GM18517 (cell line): ENCODE measurements around the gene GALNT2.

Source experiments
- ATAC-seq: cut with Tn5 transposase; IDR thresholded peaks from one replicate; pipeline ENCODE4 v1.9.1; 2021; ENCODE audit warnings: mild to moderate bottlenecking, moderate library complexity; ENCODE audit not compliant: unreplicated experiment

GALNT2 gene

DNA sequence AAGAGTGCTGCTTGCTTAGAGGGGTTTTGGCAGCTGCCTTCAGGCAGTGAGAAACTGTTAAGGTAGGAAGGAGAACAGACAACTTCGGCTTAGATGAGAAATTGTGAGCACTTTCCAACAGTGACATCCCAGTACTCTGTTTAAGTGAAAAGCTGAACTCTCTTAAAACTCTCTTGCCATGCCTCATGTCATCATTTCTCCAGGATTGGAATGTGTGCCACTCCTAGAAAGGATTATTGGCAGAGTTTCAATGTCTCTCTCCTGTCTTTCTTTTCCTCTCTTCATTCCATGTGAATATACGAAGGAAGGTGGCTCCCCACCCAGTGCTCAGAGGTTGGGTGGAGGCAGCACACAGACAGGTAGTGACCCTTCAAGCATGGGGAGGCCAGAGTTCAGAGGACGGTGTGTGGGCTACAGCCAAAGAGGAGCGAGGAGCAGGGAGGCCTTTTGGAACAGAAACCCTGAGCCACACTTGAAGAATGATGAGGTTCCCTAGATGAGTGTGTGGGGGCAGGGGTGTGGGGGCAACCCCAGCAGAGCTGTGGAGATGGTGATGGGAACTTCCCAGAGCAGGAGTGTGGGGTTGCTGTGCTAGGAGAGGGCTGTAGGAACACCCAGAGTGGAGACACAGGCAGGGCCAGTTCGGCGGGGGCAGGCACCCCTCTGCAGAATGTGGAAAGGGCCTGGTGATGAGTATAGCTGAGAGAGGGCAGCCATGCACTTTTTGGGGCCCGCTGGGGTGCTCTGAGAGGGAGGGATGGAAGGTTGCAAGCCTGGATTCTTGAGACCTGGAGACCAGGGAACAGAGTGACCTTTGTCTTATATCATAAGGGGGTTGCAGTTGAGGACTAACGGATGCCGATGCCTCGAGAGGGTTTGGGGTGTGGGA is 58.8 kb downstream of the GALNT2 start:
- no peak for ATAC-seq

DNA sequence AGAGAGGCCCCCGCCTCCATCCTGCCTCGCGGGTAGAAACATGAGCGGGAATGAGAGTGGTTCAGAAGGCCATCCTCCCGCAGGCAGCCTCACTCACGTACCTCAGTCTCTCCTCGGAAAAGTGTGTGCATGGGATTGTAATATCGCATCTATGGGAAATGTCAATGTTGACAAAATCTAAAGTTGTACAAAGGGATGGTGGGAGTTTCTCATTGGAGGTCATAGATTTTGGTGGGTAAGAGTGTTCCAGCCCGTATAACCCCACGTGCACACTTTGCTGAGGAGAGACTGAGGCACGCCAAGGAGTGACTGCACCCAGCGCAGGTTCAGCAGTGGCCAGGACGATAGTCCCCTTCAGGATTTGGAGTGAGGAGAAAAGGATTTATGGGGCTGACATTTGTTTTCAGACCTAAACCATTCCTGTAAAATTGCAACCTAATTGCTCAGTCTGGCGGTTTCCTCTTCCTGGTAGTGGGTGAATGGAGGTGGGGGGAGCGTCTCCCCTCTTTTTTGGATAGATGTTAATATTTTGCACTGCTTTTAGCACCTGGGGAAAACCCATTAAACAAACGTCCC is 59.6 kb downstream of the GALNT2 start:
- ATAC-seq = no peak

DNA sequence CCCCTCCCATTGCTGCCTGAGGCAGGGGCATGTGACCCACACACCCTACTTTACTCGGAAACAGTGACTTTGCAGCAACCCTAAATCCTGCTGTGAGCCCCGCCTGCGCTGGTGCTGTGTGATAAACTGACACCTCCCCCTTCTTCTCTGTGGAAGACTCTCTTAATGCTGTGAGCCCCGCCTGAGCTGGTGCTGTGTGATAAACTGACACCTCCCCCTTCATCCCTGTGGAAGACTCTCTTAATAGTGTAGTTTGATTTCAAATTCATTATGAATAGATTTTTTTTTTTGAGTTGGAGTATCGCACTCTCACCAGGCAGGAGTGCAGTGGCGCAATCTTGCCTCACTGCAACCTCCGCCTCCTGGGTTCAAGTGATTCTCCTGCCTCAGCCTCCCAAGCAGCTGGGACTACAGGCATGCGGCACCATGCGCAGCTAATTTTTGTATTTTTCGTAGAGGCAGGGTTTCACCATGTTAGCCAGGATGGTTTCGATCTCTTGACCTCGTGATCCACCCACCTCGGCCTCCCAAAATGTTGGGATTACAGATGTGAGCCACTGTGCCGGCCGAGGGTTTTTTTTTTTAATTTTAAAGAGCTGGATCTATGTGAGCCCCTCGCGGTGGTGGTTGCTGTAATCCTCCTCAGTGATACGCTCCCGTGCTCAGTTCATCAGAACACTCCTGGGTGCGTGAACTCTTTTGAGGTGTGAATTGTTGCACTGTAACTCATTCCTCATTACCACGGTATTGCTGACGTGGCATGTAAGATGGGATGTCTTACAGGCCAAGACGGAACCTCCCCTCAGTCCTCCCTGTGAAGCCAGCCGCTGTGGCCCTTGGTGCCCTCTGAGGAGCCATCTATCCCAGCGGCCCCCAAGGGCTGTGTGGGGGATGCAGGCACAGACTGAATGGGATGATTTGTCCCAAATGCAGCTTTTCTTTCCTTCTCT is 60.3 kb downstream of the GALNT2 start:
- ATAC-seq = no peak

GRCh38 chr1:230128569-230129285 is 61.7 kb downstream of the GALNT2 start:
- ATAC-seq = no peak

DNA sequence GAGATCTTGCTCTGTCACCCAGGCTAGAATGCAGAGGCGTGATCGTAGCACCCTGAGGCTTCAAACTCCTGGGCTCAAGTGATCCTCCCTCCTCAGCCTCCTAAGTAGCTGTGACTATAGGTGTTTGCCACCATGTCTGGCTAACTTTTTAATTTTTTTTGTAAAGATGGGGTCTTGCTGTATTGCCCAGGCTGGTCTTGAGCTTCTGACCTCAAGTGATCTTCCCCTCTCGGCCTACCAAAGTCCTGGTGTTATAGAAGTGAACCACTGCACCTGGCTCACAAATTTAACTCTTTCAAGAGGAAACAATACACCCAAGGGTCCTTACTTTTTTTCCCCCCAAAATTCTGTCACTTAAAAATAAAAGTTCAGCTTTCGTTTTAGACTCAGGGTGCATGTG is 62.3 kb downstream of the GALNT2 start:
- ATAC-seq = no peak

GRCh38 chr1:230130172-230130944 is 63.3 kb downstream of the GALNT2 start:
- no peak for ATAC-seq

DNA sequence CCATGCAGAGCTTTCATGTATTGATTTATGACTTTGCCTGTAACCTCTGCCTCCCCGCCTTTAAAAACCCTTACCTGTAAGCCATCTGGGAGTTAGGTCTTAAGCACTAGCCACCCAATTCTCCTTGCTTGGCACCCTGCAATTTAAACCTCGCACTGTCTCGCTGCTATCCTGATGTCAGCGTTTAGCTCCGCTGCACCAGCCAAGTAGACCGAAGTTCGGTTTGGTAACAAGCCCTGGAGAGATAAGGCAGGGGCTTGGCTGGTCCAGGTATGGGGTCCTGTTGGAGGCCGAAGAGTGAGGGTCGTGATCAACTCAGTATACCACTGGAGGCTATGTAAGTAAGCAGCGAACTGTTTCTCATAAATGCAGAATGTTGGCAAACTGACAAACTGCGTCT is 64.4 kb downstream of the GALNT2 start:
- ATAC-seq = no peak

DNA sequence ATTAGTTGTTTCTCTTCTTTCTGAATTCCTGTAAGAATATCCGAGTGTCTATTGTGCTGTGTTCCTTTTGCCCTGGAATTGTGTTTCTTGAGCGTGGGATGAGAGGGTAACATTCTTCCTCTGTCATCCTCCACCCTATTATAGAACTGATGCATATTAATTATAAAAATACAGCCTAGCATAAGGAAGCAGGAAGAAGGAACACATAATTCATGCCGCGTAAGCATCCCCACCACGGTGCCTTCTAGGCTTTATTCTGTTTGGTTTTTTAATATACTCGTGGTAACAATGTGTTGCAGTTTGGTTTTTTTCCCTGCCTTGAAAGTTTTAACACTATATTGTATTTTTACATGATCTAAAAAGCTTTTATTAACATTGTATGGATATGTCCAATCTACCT is 65.7 kb downstream of the GALNT2 start:
- ATAC-seq = no peak

DNA sequence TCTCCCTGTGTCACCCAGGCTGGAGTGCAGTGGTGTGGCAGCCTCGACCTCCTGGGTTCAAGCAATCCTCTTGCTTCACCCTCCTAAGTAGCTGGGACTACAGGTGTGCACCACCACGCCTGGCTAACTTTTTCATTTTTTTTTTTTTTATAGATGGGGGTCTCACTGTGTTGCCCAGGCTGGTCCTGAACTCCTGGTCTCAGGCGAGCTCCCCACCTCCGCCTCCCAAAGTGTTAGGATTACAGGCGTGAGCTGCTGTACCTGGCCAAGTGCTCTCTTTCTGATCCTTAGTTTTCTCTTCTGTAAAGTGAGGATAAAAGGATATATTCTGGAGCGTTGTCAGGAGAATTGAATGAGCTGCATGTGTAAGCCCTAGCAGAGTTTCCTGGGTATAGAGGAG is 68.7 kb downstream of the GALNT2 start:
- no peak for ATAC-seq

DNA sequence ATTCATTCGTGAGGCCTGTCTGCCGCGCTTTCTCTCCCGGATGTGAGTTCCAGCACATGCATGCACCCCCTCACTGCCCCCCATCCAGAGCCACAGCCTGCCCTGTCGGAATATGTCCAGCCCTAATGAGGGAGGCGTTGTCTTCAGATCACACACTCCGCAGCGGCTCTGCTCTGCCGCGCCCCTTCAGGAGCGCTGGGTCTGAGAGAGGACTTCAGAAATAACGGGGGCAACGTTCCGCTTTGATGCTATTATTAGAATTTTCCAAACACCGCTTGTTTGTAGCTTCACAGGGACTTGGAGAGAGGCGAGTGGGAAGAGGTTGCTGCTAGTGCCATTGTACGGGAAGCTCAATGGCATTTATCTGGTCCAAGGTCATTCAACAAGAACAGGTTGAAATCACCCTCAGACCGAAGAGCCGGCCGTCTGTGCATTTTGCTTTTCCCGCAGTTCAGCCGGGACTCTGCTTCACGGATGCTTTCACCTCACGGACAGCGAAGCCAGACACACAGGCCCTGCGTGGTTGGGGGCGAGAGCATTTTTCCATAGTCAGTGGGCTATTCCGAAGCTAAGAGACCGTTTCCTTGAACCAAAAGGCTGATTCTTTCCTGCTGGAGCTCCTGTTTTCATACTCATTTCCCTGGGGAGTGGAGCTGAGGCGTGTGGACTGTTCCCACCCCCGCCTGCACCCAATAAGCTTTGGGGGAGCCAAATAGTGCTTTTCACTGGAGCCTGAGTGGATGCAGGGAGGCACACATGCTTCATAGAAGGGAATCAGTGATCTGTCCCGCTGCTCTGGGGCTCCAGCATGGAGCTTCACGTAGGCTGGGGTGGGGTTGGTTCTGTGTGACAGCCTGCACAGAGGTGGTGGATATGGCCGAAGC is 69.7 kb downstream of the GALNT2 start:
- ATAC-seq = no peak

- no peak for ATAC-seq
Measured at GRCh38 chr1:230137337-230137815, 70.3 kb downstream of the GALNT2 start.

DNA sequence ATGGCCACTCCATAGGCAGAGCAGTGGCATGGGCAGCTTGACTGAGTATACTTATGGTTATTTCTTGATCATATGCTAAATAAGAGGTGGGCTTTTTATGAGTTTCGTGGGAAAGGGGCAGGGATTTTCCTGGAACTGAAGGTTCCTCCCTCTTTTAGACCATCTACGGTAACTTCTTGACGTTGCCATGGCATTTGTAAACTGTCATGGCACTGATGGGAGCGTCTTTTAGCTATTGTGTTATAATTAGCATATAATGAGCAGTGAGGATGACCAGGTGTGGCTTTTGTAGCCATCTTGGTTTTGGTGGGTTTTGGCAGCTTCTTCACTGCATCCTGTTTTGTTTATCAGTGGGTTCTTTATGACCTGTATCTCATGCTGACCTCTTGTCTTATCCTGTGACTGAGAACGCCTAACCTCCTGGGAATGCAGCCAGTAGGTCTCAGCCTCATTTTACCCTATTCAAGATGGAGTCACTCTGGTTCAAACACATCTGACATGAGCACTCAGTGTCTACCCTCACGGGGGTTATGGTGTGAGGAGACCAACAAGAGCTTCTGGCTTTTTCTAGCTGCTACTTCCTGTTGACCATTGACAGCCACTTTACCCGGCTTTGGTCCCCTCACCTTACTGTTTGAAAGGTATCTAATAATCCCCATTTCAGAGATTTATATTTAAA is 71.7 kb downstream of the GALNT2 start:
- no peak for ATAC-seq

DNA sequence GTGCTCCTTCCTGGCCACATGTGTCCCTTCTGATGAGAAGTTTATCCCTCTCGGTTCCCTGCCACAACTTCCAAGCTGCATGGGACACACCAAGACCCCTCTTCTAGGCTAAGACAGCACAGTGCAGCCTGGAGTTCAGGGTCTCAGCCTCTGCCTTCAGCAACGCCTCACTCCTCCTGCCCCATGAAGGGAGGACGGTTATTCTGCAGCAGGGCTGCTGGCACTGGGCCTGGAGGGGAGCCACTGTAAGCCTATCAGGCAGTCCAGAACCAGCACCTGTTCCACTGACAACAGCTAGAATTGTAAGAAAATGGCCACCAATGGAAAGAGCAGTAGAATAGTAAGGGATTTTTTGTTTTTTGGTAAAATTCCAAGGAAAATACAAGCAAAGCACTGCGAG is 72.3 kb downstream of the GALNT2 start:
- no peak for ATAC-seq

DNA sequence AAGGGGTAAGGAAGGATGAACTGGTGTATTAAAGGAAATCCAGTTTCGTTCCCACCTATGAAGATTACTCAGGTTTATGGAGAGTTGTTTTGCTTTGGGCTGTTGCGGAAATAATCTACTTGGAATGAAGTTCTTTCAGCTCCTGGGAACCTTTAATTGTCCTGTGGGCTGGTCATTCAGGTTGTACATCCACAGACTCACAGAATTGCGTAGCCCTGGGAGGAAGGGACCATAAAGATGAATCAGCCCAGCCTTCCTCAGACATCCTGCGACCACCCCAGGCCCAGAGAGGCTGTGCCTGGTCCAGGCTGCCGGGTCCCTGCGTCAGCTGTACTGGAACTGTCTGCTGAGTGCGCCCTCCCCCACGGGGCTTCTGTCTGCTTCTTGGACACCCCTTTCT is 72.7 kb downstream of the GALNT2 start:
- ATAC-seq = no peak

- no peak for ATAC-seq
Measured at GRCh38 chr1:230140221-230141020, 73.4 kb downstream of the GALNT2 start.

GRCh38 chr1:230141021-230141648 is 74.1 kb downstream of the GALNT2 start:
- no peak for ATAC-seq
